Measurements from ENCODE around the gene MRM2.

DNA sequence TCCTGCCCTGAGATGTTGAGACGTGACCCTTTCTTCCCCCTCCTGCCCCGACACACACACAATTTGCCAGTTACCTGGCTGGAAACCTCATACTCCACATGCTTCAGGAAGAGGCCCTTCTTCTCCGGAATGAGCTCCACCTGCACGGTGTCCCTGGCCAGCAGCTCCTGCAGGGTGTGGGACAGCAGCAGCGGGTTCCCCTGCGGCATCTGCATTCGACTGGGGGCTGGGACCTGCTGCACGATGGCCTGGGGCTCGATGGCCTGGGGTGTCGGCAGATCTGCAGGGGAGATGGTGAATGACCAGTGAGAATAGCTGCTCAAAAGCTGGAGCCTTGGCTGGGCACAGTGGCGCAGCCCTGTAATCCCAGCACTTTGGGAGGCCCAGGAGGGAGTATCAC is 36.0 kb upstream of the MRM2 start:
- no peak for TF ChIP-seq EZH2 (IDR thresholded peaks at IDR 0.05; ENCODE audit: insufficient read depth, low read length)
- TF ChIP-seq, protein P1, sequence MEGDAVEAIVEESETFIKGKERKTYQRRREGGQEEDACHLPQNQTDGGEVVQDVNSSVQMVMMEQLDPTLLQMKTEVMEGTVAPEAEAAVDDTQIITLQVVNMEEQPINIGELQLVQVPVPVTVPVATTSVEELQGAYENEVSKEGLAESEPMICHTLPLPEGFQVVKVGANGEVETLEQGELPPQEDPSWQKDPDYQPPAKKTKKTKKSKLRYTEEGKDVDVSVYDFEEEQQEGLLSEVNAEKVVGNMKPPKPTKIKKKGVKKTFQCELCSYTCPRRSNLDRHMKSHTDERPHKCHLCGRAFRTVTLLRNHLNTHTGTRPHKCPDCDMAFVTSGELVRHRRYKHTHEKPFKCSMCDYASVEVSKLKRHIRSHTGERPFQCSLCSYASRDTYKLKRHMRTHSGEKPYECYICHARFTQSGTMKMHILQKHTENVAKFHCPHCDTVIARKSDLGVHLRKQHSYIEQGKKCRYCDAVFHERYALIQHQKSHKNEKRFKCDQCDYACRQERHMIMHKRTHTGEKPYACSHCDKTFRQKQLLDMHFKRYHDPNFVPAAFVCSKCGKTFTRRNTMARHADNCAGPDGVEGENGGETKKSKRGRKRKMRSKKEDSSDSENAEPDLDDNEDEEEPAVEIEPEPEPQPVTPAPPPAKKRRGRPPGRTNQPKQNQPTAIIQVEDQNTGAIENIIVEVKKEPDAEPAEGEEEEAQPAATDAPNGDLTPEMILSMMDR (IDR thresholded peaks at IDR 0.05; ENCODE audit: insufficient read depth, low read depth, low read length): no peak
